ENCODE data around the gene DHRS7. TPM values are rescaled to one million over a fixed set of nuclear protein-coding genes. Genes with fewer than 3 reads are reported as not detected.

The DHRS7 gene, protein sequence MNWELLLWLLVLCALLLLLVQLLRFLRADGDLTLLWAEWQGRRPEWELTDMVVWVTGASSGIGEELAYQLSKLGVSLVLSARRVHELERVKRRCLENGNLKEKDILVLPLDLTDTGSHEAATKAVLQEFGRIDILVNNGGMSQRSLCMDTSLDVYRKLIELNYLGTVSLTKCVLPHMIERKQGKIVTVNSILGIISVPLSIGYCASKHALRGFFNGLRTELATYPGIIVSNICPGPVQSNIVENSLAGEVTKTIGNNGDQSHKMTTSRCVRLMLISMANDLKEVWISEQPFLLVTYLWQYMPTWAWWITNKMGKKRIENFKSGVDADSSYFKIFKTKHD
- 95.8 TPM for polyA plus RNA-seq (ENCODE audit: insufficient read length)

DNA sequence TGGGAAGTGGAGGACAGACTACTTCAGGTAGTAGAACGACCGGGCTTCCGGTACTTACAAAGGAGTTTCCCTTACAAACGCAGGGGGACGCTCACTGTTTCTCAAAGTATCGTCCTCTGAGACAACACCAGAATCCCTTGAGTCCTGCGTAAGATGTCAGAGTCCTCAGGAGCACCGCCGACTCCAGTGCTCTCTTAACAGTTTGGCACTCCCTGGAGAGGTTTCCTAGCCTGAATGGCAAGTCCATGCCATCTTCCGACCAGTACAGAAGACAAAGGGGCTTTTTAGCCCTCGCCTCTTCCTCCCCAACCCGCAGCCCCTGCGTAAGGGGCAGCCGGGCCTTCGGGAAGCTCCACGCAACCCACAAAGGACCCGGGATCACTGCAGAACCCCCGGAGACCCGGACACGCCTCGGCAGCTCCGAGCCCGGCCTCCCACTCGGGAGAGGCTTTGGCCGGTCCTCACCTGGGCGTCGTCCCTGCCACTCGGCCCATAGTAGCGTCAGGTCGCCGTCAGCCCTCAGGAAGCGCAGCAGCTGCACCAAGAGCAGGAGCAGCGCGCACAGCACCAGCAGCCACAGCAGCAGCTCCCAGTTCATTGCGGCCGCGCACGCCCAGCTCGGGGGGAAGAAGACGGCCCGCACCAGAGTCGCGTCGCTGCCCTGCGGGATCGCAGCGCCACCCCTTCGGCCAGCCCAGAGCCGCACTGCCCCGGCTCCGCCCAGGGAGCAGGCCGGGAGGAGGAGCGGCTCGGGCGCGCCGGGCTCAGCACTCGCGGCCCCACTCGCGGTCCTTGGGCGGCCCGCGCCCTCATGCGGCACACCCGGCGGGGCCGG lies at the start of gene DHRS7:
DHRS7 (minus strand) TSS at position 687 of the 835 bp plus-strand sequence; CDS start at position 598, 89 bp downstream.
- DNase-seq (ENCODE audit: low read depth): no peak

DNA sequence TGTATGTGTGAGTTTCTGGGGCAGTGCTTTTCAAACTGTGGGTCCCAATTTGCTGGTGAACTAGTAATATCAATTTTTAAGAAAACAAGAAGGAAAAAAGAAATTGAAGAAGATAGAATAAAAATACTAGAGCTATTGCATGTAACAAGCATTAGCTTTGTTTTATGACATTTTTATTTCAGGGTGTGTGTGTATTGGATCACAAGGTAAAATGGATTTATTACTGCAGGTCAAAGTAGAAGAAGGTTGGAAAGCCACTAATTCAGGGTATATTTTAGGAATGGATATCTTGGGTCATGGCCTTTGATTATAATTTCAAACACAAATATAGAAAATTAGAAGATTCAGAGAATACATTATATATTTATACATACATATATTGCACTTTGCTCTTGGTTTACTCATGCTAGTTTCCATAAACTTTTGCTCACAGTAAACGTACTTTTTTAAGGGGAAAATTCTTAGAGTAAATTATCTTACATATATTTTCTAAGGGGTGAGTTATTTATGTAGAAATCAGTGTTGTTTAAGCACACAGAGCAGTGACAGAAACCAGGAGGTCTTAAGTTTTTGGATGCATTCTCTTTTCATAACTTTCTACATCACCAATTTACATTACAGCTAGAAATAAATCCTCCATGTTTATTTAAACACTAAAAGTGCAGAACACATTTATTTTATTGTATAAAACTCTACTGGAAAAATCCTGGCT lies 49.4 kb upstream of the DHRS7 start:
- DNase-seq (ENCODE audit: low read depth): no peak

DNA sequence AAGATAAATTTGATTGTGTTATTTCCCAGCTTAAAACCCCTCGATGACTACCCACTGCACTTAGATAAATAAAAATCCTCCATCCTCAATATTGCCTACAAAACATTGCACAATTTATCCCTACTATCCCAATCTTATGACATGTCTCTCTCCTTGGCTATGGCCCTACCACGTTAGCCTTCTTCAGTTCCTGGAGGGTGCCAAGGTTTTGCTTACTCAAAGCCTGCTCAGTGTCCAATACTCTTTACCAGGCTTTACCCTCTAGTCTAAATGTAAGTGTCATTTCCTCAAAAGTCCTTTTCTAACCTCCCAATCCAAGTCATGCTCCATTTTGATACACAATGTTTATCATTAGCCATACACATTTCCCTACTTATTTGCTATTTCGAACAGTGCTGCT lies 48.8 kb upstream of the DHRS7 start:
- DNase-seq (ENCODE audit: low read depth): no peak

DNA sequence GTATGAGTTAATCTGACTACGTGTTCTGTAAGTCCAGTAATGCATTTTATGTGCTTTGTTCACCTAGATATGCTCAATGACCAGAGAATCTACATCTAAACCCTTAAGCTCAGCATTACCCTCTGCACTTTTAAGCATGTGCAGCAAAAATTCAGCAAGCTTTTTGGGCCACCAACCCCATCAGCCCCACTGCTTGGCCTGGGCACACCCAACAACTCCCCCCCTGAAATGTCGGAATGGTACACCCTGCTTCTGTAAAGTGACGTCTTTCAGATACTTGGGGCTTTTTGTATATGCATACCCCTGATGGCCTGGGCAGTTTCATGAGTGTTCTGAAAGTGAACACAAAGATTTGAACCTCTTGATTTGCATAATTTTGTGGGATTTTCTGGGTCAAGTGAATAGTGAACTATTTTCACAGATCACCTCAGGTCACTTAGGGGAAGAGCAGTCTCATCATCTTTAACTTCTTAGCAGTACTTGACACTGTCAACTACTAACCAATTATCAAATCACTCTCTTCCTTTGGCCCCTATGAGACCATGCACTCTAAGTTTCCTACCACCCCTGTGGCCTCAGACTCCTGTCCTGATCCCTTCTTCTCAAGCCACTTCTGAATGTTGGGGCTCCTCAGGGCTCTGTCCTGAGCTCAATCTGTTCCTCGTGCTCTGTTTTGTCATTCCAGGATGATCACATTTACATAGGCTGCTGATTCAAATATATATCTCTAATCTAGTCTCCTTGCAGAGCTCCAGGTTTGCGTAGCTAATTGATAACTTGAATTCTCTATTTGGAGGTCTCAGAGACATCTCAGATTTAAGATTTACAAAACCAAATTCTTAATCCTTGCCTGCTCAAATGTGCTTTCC lies 47.5 kb upstream of the DHRS7 start:
- DNase-seq (ENCODE audit: low read depth): no peak

DNA sequence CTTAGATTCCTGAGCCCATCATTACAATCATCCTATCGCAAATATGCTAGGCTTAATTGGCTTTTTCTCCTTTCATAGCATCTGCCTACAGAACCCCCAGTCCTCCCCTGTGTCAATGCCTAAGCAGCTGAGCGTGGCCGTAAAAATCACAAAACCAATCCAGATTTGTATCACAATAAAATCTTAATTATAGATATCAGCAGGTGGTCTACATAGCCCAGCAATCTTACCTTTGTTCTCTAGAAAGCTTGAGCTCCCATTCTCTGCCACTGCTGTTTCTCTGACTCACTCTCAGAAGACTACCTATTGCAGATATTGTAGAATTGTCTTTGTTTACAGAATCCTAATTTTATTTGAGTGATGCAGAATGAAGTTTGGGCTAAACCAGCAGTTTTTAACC lies 46.0 kb upstream of the DHRS7 start:
- DNase-seq (ENCODE audit: low read depth): no peak

DNA sequence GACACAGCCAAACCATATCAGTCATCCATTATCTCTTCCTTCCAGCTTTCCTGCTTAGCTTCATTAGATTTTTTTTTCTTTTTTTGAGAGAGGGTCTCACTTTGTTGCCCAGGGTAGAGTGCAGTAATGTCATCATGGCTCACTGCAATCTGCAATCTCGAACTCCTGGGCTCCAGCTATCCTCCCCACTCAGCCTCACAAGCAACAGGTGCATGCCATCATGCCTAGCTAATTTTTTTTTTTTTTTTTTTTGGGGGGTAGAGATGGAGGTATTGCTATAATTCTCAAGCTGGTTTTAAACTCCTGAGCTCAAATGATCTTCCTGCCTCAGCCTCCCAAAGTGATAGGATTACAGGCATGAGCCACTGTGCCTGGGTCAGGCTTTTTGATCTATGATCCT lies 45.5 kb upstream of the DHRS7 start:
- no peak for DNase-seq (ENCODE audit: low read depth)

DNA sequence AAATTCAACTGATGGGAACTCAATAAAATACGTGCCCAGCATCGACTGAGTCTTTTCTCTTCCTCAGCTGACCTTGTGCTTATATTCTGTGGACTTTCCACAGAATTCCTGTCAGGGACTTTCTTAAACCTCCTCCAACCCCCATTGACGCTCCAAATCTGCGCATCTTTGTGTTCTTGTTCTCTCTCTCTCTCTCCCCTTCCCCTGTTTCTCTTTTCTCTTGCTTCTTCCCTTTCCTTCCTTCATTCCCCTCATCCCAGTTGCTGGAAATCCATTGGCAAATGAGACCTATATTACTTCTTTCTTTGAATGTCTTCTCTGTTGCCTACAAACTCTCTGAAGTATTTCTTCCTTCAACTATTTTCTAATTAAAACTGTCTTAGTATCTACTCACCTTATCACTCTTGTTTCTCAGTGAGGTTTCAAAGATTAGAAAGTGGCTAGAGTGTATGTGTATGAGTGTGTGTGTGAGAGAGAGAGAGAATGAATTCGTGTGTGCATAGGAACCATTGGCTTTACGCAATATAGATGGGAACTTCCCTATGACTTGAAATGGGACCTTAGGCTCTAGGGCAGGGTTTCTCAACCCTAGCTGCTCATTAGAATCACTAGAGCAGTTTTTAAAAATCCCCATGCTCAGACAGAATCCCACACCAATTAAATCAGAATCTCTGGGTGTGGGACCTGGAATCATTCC lies 41.8 kb upstream of the DHRS7 start:
- DNase-seq (ENCODE audit: low read depth): no peak

DNA sequence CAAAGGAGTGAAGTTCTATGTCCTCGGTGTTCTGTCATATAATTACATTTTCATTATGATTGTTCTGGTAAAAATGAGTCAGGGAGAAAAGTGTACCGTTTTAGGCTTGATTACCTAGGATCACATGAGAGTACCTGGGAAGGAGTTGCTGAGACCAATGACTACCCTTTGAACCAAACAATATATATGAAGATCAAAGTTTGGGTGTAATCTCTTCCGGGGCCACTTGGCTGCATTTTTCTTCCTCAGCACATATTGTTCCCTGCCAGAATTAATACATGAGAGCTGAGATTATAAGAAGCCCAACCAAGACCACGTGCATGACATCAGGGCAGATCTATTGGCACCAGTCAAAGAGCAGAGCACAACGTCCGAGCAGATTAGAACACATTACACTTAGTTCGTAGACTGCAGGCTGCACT lies 41.1 kb upstream of the DHRS7 start:
- DNase-seq (ENCODE audit: low read depth): no peak

DNA sequence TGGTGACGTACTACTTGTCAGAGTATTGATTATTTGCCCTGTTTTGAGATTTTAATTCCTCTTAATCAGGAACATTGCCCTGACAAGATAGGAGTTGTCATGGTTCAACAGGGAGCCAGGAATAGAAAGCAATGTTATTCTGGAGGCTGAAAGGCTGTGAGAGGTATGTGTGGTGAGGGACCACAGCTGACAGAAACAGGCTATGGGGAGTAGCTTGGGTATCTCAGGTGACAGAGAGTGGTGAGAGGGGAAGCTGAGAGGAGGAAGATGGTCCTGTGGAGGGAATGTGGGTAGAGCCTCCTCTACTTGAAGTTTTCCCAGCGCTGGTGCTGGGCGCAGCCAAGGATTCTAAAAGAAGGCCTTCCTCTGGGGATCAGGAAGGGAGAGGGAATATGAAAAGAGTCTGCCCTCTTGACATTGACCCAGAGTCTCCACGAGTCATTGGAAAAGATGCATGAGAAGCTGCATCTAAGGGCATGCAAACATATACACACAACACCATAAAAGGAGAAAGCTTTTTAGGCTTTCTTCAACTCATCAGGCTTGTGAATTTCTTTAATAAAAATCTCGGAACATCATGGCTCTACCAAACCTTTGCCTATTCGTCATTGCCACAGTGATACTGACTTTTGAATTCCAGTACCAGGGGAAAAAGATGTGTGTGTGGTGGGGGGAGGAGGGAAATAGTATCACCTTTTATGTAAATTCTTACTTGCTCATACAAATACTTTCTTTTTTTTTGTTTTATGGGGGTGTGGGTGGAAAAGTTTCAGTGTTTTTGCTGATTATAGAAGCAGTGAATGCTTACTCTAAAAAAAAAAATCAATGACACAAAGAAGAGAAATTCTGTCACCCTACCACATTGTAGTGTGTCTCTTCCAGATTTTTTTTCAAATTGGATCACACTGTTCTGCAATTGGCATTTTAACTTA lies 39.9 kb upstream of the DHRS7 start:
- DNase-seq (ENCODE audit: low read depth): no peak

DNA sequence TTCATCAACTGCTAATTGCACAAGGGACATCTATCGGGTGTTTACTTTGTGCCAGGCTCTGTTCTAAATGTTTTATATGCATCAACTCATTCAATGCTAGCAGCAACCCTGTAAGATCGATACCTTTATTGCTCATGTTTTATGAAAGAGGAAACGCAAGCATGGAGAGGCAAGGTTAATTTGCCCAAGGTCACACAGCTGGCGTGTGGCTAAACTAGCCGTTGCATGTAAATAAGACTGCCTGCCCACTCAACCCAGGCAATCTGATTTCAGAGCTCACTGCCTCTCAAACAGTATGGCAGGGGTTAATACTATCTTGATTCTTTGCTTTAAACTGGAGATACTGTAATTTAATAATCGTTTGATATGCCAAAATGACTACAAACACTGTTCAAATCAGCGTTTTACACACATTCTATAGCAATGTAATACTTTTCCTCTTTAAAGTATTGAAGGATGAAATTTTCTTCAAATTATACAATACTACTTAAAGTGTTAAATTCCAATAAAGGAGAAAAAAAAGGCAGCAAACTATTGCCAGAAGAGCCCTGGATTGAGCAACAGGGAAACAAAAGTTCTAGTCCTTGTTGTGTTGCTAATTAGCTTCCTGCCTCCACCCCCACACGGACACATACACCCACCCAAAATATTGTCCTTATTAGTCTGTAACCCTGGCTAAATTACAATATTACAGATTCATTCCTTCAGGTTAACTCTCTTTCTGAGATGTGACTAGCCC lies 39.1 kb upstream of the DHRS7 start:
- DNase-seq (ENCODE audit: low read depth): no peak

DNA sequence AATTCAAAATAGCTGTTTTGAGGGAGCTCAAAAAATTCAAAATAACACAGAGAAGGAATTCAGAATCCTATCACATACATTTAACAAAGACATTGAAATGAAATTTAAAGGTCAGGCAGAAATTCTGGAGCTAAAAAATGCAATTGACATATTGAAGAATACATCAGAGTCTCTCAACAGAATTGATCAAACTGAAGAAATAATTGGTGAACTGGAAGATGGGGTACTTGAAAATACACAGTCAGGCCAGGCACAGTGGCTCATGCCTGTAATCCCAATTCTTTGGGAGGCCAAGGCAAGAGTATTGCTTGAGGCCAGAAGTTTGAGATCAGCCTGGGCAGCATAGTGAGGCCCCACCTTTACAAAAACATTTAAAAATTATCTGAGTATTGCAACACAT lies 34.1 kb upstream of the DHRS7 start:
- no peak for DNase-seq (ENCODE audit: low read depth)

DNA sequence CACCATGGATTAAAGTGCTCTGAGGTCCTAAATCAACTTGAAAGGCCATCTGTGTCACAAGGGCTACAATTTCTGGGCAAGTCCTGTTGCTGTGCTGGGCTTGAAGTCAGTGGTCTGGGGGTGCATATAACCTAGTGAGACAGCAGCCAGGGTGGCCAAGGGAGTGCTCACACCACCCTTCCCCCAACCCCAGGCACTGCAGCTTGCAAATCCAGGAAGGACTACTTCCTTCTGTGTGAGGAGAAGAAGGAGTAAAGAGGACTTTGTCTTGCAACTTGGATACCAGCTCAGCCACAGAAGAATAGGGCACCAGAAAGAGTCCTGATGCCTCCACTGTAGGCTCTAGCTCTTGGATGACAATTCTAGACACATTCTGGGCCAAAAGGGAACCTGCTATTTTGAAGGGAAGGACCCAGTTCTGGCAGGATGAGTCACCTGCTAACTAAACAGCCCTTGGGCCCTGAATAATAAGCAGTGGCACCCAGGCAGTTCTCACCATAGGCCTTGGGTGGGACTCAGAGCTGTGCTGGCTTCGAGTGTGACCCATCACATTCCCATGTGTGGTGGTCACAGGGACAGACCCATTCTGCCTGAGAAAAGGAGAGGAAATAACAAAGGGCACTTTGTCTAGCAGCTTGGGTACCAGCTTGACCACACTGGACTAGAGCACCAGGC lies 32.6 kb upstream of the DHRS7 start:
- DNase-seq (ENCODE audit: low read depth): no peak

DNA sequence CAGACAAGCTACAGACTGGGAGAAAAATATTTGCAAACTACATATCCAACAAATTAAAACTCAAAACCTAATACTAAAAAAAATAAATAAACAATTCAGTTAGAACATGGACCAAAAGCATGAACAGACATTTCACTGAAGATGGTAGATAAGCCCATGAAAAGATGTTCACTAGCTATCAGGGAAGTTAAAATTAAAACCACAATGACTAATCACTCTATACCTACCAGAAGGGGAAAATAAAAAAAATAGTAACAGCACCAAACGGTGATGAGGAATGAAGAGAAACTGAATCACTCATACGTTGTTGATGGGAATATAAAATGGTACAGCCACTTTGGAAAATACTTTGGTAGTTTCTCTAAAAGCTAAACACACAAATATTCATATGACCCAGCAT lies 31.1 kb upstream of the DHRS7 start:
- DNase-seq (ENCODE audit: low read depth): no peak

DNA sequence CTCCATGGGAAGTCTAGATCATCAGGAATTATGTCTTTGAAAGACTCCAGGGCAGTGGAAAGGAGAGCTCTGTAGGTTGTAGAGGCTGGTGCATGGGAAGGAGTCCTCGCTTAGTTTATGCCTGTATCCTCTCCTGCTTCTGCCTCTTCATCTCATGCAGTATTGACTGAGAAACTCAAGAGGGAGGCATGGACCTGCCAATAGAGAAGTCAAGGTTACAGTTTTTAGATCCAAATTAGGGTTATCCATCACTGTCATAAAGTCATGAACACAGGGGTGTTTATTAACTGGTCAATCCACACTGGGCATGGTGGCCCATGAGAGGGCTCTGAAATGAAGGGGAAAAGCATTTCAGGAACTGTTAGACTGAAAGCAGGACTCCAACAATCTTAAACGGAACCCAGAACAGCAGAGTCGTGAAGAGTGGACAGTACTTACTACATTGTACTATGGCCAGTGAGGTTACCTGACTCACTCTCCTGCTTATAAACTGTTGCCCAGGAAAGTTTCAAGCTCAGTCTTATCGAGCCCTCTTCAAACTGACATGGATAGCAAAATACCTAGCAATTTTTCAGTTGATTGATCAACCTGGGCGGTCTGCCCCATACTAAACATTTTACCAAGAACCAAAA lies 30.1 kb upstream of the DHRS7 start:
- no peak for DNase-seq (ENCODE audit: low read depth)

DNA sequence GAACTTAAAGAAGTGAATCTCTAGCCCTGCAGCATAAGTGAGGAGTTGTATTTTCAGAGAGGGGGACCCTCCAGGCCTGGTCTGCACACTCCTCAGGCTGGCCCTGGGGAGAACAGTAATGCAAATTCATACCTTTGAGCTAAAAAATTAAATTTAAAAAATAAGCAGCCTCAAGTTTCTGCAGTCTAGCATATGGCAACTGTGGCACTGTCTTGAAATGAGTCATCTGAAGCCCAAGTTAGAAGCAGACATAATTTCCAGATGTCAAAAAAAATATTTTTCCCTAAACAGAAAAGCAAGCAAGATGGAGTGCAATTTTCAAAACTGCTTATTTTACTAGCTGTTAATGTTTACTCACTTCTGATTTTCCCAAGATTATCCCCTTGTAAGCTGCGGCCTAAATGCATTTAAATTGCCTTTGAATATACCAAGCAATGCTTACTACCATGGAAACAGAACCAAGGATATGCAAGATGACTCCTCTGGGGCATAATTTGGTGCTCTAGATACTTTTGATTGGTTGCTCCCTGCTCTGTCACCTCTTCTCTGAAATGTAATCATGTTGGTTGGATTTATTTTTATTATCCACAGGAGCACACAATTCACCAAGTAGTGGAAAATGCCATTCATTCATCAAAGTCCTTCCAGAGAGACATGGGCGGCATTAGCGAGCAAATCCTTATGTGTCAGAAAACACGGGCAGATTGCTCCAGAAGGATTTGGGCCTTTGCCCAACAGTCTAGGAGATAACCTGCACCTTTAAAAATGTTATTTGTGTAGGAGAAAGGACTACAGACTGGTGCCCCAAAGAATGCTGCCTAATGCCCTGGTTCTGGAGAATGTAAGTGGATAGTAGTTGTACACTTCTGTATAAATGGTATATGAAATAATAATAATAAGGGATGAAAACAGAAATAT lies 25.0 kb upstream of the DHRS7 start:
- DNase-seq (ENCODE audit: low read depth): no peak

DNA sequence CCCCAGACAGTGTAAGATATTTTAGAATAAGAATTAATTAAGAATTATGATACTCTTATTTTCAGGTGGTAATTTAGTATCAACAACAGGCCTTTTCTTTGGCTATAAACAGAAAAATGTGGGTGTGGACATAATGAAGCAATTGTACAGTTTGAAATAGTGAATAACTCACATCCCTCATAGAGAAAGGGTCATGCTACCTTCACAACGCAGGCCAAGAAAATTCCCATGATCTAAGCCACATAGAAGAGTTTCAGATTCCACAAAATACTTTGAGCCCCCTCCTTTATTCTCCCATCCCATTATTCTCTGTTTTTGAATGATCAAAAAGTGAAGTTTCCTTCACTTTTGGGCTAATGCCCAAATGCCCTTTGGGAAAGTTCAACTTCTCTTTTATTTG lies 23.5 kb upstream of the DHRS7 start:
- DNase-seq (ENCODE audit: low read depth): no peak

DNA sequence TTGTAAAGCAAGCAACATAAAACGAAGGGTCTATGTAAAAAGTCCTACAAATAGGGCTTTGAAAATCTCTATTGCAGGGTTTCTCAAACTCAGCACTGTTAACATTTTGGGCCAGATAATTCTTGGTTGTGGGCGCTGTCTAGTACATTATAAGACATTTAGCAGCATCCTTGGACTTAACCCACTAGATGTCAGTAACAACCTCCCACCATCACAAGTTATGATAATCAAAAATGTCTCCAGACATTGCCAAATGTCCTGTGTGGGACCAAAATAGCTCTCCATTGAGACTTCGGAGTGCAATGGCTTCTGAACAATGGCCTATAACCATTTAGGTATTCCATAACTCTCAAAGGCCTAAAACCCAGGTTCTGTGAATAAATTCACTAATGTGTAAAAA lies 22.9 kb upstream of the DHRS7 start:
- no peak for DNase-seq (ENCODE audit: low read depth)

All from forelimb muscle (tissue), 1 donor.